Measurements from ENCODE around the gene TP53TG3F.
"Not testable (repeated sequence)": the region's sequence is repeated elsewhere in the genome, so short reads cannot be mapped to it uniquely, and the experiment has no call there.

TP53TG3F gene, protein sequence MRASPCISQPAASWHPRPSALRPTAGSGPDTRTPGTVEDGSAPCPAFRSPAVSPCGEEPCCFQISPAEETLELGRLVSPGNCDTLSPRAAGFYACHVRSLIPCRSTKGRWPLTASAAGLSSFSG

DNA sequence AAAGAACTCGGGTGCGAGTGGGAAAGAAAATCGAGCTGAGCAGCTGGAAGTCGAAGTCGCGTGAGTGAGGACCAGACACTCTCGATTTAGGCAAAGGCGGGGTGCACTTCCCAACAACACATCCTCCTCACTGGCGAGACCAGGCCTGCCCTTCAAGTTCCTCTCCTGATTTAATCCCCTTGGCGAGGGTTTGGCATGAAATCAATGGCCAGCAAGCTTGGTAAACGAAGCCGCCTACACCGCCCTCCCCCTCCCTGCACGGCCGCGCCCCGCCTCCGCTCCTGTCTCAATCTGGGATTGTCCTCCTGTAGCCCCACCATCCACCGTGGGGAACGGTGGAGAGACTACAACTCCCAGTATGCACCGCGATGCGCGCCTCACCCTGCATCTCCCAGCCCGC lies at the start of gene TP53TG3F:
Gene TP53TG3F, plus strand, starts transcription at position 301 of the 400 bp plus-strand sequence. Its CDS starts 68 bp downstream, at position 369.
- not testable (repeated sequence) for DNase-seq

DNA sequence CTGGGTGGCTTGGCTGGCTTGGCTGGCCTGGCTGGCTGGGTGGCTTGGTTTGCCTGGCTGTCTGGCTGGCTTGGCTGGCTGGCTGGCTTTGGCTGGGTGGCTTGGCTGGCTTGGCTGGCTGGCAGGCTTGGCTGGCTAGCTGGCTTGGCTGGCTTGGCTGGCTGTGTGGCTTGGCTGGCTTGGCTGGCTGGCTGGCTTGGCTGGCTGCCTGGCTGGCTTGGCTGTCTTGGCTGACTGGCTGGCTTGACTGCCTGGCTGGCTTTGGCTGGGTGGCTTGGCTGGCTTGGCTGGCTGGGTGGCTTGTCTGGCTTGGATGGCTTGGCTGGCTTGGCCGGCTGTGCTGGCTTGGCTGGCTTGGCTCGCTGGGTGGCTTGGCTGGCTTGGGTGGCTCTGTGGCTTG lies 32.2 kb downstream of the TP53TG3F start:
- DNase-seq = not testable (repeated sequence)

DNA sequence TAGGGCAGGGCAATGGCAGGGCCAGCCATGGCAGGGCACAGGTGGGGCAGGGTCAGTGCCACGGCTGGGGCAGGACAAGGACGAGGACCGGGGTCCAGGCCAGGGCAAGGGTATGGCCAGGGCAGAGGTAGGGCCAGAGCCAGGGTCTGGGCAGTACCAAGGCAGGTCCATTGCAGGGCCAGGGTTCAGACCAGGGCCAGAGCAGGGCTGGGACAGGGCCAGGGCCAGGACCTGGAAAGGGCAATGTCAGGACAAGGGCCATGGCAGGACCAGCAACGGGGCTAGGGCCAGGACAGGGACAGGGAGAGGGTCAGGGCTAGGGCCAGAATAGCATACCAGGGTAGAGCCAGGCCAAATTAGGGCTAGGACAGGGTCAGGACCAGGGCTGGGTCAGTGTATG lies 47.8 kb downstream of the TP53TG3F start:
- not testable (repeated sequence) for DNase-seq

DNA sequence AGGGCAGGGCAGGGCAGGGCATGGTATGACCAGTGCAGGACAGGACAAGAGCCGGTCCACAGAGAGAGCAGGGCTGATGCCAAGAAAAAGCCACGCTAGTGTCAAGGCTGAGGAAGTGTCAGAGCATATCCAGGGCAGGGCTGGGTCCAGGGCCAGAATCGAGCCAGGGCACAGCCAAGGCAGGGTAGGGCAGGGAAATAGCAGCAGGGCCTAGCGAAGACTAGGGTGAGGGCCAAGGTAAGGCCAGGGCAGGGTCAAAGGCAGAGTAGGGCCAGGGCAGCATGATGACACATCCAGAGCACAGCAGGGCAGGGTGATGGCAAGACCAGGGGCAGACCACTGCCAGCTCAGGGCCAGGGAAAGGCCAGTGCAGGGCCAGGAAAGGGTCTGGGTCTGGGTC lies 49.7 kb downstream of the TP53TG3F start:
- not testable (repeated sequence) for DNase-seq

DNA sequence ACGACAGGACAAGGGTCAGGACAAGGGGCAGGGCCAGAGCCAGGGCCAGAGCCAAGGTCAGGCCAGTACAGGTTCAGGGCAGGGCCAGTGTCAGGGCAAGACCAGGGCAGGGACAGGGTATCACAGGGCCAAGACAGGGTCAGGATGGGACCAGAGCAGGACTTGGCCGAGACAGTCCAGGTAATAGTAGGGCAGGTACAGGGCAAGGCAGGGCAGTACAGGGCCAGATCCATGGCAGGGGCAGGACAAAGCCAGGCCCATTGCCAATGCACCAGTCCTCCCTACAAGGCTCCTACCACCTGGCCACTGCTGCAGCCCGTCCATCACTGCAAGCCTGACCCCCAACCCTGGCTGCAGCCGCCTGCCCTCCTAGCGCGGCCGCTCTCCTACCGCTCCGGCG lies 50.5 kb downstream of the TP53TG3F start:
- DNase-seq = not testable (repeated sequence)
